ENCODE measurements around the gene TP63. TPM values are rescaled to one million over a fixed set of nuclear protein-coding genes. Genes with fewer than 3 reads are reported as not detected.

TP63 gene
- total RNA-seq, 1 donor from 2014 or later = 1.1 TPM

DNA sequence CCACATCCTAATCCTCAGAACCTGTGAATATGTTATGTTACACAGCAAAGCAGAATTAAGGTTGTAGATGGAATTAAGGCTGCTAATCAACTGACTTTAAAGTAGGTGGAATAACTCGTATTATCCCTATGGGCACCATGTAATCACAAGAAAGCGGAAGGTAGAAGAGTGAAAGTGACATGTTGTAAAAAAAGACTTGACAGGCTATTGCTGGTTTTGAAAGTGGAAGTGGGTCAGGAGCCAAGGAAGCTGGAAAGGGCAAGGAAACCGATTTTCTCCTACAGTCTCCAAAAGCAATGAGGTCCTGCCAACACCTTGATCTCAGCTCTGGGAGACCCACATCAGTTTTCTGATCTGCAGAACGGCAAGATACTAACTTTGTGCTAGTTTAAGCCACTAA lies 6.6 kb downstream of the TP63 start:
- FAIRE-seq = no peak
- H3K4me1 ChIP-seq (ENCODE audit: insufficient read depth, low read length) = no peaks in the 10 kb centered on the region
- Mint-ChIP-seq H3K27ac (ENCODE audit: unreplicated experiment) (no peak overlapping the region), H3K4me1 (ENCODE audit: low read depth, unreplicated experiment) (no peaks in the 10 kb centered on the region), H3K27me3 (ENCODE audit: low read depth, unreplicated experiment) (no peaks in the 10 kb centered on the region), H3K4me3 (ENCODE audit: unreplicated experiment) (no peak overlapping the region), H3K9me3 (ENCODE audit: unreplicated experiment) (no peaks in the 10 kb centered on the region), H3K36me3 (ENCODE audit: low read depth, unreplicated experiment) (no peaks in the 10 kb centered on the region)
- H3K36me3 ChIP-seq (ENCODE audit: insufficient read depth, low read length) = no peaks in the 10 kb centered on the region
- no peak overlapping the region for H3K9ac ChIP-seq (ENCODE audit: low read length)
- H3K27me3 ChIP-seq (ENCODE audit: insufficient read depth, low read length) = no peaks in the 10 kb centered on the region
- H3K79me2 ChIP-seq (ENCODE audit: insufficient read depth, low read length) = no peaks in the 10 kb centered on the region
- no peaks in the 10 kb centered on the region for H3K9me3 ChIP-seq (ENCODE audit: insufficient read depth, low read depth, low read length)
- no peak overlapping the region for H2AFZ ChIP-seq (ENCODE audit: low read depth, low read length)
- no peak for DNase-seq (ENCODE audit: low read depth)
- H3K4me3 ChIP-seq (ENCODE audit: insufficient read depth, low read depth, low read length) = no peak overlapping the region
- H3K4me2 ChIP-seq (ENCODE audit: low read length) = no peak overlapping the region
- no peak overlapping the region for H3K27ac ChIP-seq (ENCODE audit: low read depth, low read length)
- TF ChIP-seq CTCF (IDR thresholded peaks at IDR 0.05; ENCODE audit: insufficient read depth, low read depth, low read length) (no peak), EZH2 (IDR thresholded peaks at IDR 0.05; ENCODE audit: insufficient read depth, low read length) (no peak)
- no peaks in the 10 kb centered on the region for H4K20me1 ChIP-seq (ENCODE audit: insufficient read depth, low read length)

DNA sequence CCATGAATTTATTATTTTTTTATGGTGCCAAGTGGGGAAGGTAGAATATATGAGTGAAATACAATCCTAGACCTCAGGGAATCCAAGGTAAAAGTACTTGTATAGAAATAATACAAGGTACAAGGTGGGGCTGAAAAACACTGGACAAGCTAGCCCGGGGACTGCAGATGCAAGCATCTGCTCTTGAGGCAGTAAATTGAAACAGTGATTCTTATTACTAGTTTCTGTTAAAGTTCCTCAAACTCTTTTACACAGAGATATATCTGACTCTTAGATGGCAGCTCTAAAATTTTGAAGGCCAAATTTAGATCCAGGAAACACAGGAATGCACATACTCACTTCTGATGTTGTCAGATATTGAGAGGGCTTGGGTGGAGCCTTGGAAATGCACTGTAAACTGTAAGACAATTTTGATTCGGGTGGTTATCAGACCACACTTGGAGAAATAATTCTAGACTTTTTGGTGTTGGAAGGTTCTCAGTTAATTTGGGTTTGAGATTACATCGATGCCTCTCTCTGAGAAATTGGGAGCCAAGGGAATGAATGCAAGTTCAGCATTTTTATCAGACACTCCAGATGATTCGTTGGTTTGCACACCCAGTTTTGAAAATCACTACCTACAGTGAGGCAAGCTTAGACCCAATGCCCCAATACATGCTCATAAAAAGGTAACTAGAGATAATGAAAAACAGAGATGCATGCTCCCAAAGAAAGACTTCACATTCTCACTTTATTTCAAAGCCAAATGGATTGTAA lies 7.3 kb downstream of the TP63 start:
- H3K27ac ChIP-seq (ENCODE audit: low read depth, low read length) = no peak overlapping the region
- no peak overlapping the region for H2AFZ ChIP-seq (ENCODE audit: low read depth, low read length)
- H3K4me3 ChIP-seq (ENCODE audit: insufficient read depth, low read depth, low read length) = no peak overlapping the region
- no peaks in the 10 kb centered on the region for H3K27me3 ChIP-seq (ENCODE audit: insufficient read depth, low read length)
- no peaks in the 10 kb centered on the region for H4K20me1 ChIP-seq (ENCODE audit: insufficient read depth, low read length)
- Mint-ChIP-seq H3K27ac (ENCODE audit: unreplicated experiment) (no peak overlapping the region), H3K4me1 (ENCODE audit: low read depth, unreplicated experiment) (no peaks in the 10 kb centered on the region), H3K36me3 (ENCODE audit: low read depth, unreplicated experiment) (no peaks in the 10 kb centered on the region), H3K9me3 (ENCODE audit: unreplicated experiment) (no peaks in the 10 kb centered on the region), H3K27me3 (ENCODE audit: low read depth, unreplicated experiment) (no peaks in the 10 kb centered on the region), H3K4me3 (ENCODE audit: unreplicated experiment) (no peak overlapping the region)
- no peaks in the 10 kb centered on the region for H3K36me3 ChIP-seq (ENCODE audit: insufficient read depth, low read length)
- DNase-seq (ENCODE audit: low read depth) (no peak), FAIRE-seq (no peak)
- no peak overlapping the region for H3K4me2 ChIP-seq (ENCODE audit: low read length)
- H3K9me3 ChIP-seq (ENCODE audit: insufficient read depth, low read depth, low read length) = no peaks in the 10 kb centered on the region
- no peaks in the 10 kb centered on the region for H3K79me2 ChIP-seq (ENCODE audit: insufficient read depth, low read length)
- H3K9ac ChIP-seq (ENCODE audit: low read length) = no peak overlapping the region
- H3K4me1 ChIP-seq (ENCODE audit: insufficient read depth, low read length) = no peaks in the 10 kb centered on the region
- no peak for TF ChIP-seq CTCF (IDR thresholded peaks at IDR 0.05; ENCODE audit: insufficient read depth, low read depth, low read length)
- no peak for TF ChIP-seq EZH2 (IDR thresholded peaks at IDR 0.05; ENCODE audit: insufficient read depth, low read length)

GRCh38 chr3:189641776-189642175 lies 10.6 kb downstream of the TP63 start:
- Histone ChIP-seq H3K27ac (ENCODE audit: low read depth, low read length) (no peak overlapping the region), H3K4me3 (ENCODE audit: insufficient read depth, low read depth, low read length) (no peak overlapping the region), H3K9ac (ENCODE audit: low read length) (no peak overlapping the region), H2AFZ (ENCODE audit: low read depth, low read length) (no peak overlapping the region), H3K9me3 (ENCODE audit: insufficient read depth, low read depth, low read length) (no peaks in the 10 kb centered on the region), H3K36me3 (ENCODE audit: insufficient read depth, low read length) (no peaks in the 10 kb centered on the region), H4K20me1 (ENCODE audit: insufficient read depth, low read length) (no peaks in the 10 kb centered on the region), H3K4me1 (ENCODE audit: insufficient read depth, low read length) (no peaks in the 10 kb centered on the region), H3K27me3 (ENCODE audit: insufficient read depth, low read length) (no peaks in the 10 kb centered on the region), H3K4me2 (ENCODE audit: low read length) (no peak overlapping the region), H3K79me2 (ENCODE audit: insufficient read depth, low read length) (no peaks in the 10 kb centered on the region)
- no peak overlapping the region for H3K27ac Mint-ChIP-seq (ENCODE audit: unreplicated experiment)
- no peaks in the 10 kb centered on the region for H3K9me3 Mint-ChIP-seq (ENCODE audit: unreplicated experiment)
- no peak for FAIRE-seq
- DNase-seq (ENCODE audit: low read depth) = no peak
- no peak overlapping the region for H3K4me3 Mint-ChIP-seq (ENCODE audit: unreplicated experiment)
- H3K27me3 Mint-ChIP-seq (ENCODE audit: low read depth, unreplicated experiment) = peaks cover 2% of the 10 kb centered on the region
- no peak for TF ChIP-seq CTCF (IDR thresholded peaks at IDR 0.05; ENCODE audit: insufficient read depth, low read depth, low read length)
- no peak for TF ChIP-seq EZH2 (IDR thresholded peaks at IDR 0.05; ENCODE audit: insufficient read depth, low read length)
- H3K4me1 Mint-ChIP-seq (ENCODE audit: low read depth, unreplicated experiment) = no peaks in the 10 kb centered on the region
- no peaks in the 10 kb centered on the region for H3K36me3 Mint-ChIP-seq (ENCODE audit: low read depth, unreplicated experiment)

Measured in astrocyte (in vitro differentiated cells and primary cell).